ENCODE results near the gene PFKFB3.
"Not testable (repeated sequence)": the region's sequence is repeated elsewhere in the genome, so short reads cannot be mapped to it uniquely, and the experiment has no call there.

The PFKFB3 gene

DNA sequence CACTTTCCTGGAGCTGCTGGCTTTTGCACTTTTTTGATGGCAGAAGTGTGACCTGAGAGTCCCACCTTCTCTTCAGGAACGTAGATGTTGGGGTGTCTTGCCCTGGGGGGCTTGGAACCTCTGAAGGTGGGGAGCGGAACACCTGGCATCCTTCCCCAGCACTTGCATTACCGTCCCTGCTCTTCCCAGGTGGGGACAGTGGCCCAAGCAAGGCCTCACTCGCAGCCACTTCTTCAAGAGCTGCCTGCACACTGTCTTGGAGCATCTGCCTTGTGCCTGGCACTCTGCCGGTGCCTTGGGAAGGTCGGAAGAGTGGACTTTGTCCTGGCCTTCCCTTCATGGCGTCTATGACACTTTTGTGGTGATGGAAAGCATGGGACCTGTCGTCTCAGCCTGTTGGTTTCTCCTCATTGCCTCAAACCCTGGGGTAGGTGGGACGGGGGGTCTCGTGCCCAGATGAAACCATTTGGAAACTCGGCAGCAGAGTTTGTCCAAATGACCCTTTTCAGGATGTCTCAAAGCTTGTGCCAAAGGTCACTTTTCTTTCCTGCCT, 31.1 kb downstream of the PFKFB3 start:
- no peak overlapping the region for H3K4me3 ChIP-seq (ENCODE audit: low read depth, low read length)
- TF ChIP-seq, protein P1, sequence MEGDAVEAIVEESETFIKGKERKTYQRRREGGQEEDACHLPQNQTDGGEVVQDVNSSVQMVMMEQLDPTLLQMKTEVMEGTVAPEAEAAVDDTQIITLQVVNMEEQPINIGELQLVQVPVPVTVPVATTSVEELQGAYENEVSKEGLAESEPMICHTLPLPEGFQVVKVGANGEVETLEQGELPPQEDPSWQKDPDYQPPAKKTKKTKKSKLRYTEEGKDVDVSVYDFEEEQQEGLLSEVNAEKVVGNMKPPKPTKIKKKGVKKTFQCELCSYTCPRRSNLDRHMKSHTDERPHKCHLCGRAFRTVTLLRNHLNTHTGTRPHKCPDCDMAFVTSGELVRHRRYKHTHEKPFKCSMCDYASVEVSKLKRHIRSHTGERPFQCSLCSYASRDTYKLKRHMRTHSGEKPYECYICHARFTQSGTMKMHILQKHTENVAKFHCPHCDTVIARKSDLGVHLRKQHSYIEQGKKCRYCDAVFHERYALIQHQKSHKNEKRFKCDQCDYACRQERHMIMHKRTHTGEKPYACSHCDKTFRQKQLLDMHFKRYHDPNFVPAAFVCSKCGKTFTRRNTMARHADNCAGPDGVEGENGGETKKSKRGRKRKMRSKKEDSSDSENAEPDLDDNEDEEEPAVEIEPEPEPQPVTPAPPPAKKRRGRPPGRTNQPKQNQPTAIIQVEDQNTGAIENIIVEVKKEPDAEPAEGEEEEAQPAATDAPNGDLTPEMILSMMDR (IDR thresholded peaks at IDR 0.05; ENCODE audit: control insufficient read depth, extremely low read depth, insufficient read depth): no peak
- DNase-seq (ENCODE audit: low read depth): no peak

DNA sequence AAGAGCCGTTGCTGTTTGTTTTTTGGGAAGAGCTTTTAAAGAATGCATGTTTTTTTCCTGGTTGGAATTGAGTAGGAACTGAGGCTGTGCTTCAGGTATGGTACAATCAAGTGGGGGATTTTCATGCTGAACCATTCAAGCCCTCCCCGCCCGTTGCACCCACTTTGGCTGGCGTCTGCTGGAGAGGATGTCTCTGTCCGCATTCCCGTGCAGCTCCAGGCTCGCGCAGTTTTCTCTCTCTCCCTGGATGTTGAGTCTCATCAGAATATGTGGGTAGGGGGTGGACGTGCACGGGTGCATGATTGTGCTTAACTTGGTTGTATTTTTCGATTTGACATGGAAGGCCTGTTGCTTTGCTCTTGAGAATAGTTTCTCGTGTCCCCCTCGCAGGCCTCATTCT, 31.6 kb downstream of the PFKFB3 start:
- no peak overlapping the region for H3K4me3 ChIP-seq (ENCODE audit: low read depth, low read length)
- DNase-seq (ENCODE audit: low read depth): no peak
- TF ChIP-seq, protein P1 (IDR thresholded peaks at IDR 0.05; ENCODE audit: control insufficient read depth, extremely low read depth, insufficient read depth): no peak

DNA sequence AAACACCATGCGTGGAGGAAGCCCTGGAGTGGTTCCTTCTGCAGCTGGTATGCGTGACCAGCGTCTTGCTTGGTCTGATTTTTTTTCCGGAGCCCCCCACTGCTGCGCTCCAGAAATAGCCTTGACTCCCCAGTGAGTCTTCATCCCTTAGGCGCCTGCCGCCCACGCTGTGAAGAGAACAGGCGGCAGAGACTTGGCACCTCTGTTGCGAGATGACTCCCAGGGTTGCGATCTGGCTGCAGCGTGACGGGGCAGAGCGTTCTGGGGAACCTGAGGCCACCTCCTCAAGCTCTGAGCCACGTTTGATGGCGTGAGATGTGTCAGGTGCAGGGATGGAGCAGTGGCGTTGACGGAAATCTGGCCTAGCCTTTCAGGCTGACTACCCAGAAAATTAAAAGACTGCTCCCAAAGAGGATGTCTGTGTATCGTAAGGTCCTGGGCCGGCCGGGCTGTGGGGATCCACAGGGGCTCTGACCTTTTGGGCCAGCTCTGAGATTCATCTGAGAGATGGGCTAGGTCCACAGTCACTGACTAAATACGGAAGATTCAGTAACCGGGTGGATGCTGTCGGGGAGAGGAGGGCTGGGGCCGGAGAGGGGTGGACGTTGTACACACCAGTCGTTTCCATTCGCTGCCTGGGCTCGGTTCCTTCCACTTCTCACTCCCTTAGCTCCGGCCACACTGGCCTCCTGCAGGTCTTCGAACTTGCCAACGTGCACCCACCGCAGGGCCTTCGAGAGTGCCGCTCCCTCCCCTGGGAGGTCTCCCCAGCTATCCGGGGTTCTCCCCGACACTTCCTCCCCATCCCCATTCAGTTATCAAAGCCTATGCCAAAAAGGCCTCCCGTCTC, 33.8 kb downstream of the PFKFB3 start:
- no peak for DNase-seq (ENCODE audit: low read depth)
- H3K4me3 ChIP-seq (ENCODE audit: low read depth, low read length): no peak overlapping the region
- TF ChIP-seq, protein P1 (IDR thresholded peaks at IDR 0.05; ENCODE audit: control insufficient read depth, extremely low read depth, insufficient read depth): no peak

DNA sequence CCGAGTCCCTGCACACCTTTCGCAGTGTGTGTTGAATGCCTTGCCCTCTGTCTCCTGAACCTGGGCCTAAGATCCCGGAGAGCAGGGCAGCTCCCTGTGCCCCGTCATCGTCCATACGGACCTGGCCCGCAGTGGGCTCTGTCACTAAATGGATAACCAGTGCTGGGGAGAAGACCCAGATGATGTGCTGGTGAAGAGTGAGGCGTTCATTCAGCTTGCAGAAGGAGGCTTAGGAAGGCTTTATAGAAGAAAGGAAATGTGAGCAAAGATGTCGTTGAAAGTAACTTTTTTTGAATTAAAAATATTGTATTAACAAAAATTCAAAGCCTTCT, 34.4 kb downstream of the PFKFB3 start:
- H3K4me3 ChIP-seq (ENCODE audit: low read depth, low read length): no peak overlapping the region
- TF ChIP-seq, protein P1 (IDR thresholded peaks at IDR 0.05; ENCODE audit: control insufficient read depth, extremely low read depth, insufficient read depth): no peak
- no peak for DNase-seq (ENCODE audit: low read depth)

DNA sequence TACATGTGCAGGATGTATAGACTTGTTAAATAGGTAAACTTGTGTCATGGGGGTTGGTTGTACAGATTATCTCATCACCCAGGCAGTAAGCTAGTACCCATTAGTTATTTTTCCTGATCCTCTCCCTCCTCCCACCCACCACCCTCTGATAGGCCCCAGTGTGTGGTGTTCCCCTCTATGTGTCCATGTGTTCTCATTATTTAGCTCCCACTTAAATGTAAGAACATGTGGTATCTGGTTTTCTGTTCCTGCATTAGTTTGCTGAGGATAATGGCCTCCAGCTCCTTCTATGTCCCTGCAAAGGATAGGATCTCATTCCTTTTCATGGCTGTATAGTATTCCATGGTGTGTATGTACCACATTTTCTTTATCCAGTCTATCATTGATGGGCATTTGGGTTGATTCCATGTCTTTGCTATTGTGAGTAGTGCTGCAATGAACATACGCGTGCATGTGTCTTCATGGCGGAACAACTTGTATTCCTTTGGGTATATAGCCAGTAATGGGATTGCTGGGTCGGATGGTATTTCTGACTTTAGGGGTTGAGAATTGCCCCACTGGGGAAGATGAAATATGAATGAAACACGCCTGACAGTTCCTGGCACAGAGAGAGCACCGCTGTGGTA, 36.0 kb downstream of the PFKFB3 start:
- DNase-seq (ENCODE audit: low read depth); H3K4me3 ChIP-seq (ENCODE audit: low read depth, low read length): not testable (repeated sequence)

DNA sequence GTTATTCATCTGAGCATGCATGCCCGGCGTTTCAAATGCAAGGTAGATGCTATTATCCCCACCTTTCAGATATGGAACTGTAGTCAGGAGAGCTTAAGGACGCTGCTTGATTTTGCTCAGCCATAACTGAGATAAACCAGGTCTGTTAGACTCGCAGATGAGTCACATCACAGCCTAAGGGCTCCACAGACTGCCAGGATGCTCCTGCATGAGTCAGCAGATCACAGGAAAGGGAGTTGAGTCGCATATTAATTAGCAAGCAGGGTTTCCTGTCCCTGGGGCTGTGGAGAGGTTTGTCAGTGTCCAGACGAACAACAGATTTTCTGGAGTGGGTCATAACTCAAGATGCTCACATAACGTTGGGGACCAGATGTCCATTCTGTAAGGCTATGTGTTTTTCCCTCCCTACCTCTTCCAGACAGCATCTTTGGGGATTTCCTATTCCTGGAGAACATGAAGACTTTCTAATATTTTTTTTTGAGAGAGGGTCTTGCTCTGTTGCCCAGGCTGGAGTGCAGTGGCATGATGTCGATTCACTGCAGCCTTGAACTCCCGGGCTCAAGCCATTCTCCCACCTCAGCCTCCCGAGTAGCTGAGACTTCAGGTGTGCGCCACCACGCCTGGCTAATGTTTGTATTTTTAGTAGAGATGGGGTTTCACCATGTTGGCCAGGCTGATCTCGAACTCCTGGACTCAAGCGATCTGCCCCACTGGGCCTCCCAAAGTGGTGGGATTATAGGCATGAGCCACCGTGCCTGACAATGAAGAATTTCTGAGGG, 36.7 kb downstream of the PFKFB3 start:
- TF ChIP-seq, protein P1 (IDR thresholded peaks at IDR 0.05; ENCODE audit: control insufficient read depth, extremely low read depth, insufficient read depth): no peak
- no peak for DNase-seq (ENCODE audit: low read depth)
- no peak overlapping the region for H3K4me3 ChIP-seq (ENCODE audit: low read depth, low read length)

DNA sequence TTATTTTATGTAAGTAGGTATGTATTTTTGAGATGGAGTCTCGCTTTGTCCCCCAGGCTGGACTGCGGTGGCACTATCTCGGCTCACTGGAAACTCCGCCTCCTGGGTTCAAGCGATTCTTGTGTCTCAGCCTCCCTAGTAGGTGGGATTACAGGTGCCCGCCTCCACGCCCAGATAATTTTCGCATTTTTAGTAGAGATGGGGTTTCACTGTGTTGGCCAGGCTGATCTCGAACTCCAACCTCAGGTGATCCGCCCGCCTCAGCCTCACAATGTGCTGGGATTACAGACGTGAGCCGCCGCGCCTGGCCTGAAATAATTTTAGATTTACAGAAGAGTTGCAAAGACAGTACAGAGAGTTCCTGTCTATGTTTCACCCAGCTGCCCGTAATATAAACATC, 37.5 kb downstream of the PFKFB3 start:
- no peak overlapping the region for H3K4me3 ChIP-seq (ENCODE audit: low read depth, low read length)
- DNase-seq (ENCODE audit: low read depth): no peak
- TF ChIP-seq, protein P1 (IDR thresholded peaks at IDR 0.05; ENCODE audit: control insufficient read depth, extremely low read depth, insufficient read depth): no peak

All from LNCaP clone FGC (cell line).